MM.1S (cell line): ENCODE data around the gene APPL2.

ENCODE experiments used
- DNase-seq: peaks from one replicate; pipeline ENCODE4 v3.0.0-alpha.2; 2015
- H2AFZ ChIP-seq: fragments of 300-600 bp; sonication (generic); 2 replicates; pipeline ENCODE4 v1.6.0; 2016; ENCODE audit warnings: antibody characterized with exemption, low read length
- H3F3A ChIP-seq: fragments of 300-600 bp; sonication (generic); 2 replicates; pipeline ENCODE4 v1.6.1; 2016; ENCODE audit warnings: mild to moderate bottlenecking, antibody characterized with exemption, low read length, moderate library complexity, mixed read lengths; ENCODE audit not compliant: insufficient read depth
- H3K27ac ChIP-seq: fragments of 300-600 bp; sonication (generic); 2 replicates; pipeline ENCODE4 v1.5.1; 2016; ENCODE audit warnings: mild to moderate bottlenecking, low read length
- H3K27me3 ChIP-seq: fragments of 300-600 bp; sonication (generic); replicated peaks from 2 replicates; pipeline ENCODE4 v1.6.0; 2016; ENCODE audit warnings: low read length; ENCODE audit not compliant: insufficient read depth
- H3K36me3 ChIP-seq: fragments of 300-600 bp; sonication (generic); replicated peaks from 2 replicates; pipeline ENCODE4 v1.6.1; 2016; ENCODE audit warnings: mild to moderate bottlenecking, low read length, mixed read lengths; ENCODE audit not compliant: insufficient read depth
- H3K4me1 ChIP-seq: fragments of 300-600 bp; sonication (generic); 2 replicates; pipeline ENCODE4 v1.6.1; 2016; ENCODE audit warnings: low read length, mixed read lengths
- H3K4me2 ChIP-seq: fragments of 300-600 bp; sonication (generic); 2 replicates; pipeline ENCODE4 v1.6.0; 2016; ENCODE audit warnings: low read depth, low read length
- H3K4me3 ChIP-seq: fragments of 300-600 bp; sonication (generic); 2 replicates; pipeline ENCODE4 v1.5.1; 2016; ENCODE audit warnings: low read length, mixed read lengths
- H3K79me2 ChIP-seq: fragments of 300-600 bp; sonication (generic); 2 replicates; pipeline ENCODE4 v1.6.1; 2016; ENCODE audit warnings: mixed run types, low read length, mixed read lengths
- H3K9ac ChIP-seq: fragments of 300-600 bp; sonication (generic); 2 replicates; pipeline ENCODE4 v1.6.1; 2016; ENCODE audit warnings: low read length, mixed read lengths
- H3K9me2 ChIP-seq: fragments of 300-600 bp; sonication (generic); replicated peaks from 2 replicates; pipeline ENCODE4 v1.6.1; 2016; ENCODE audit warnings: mild to moderate bottlenecking, low read length, mixed read lengths; ENCODE audit not compliant: insufficient read depth
- H3K9me3 ChIP-seq: fragments of 300-600 bp; sonication (generic); replicated peaks from 2 replicates; pipeline ENCODE4 v1.6.1; 2016; ENCODE audit warnings: mild to moderate bottlenecking, low read length, mixed read lengths; ENCODE audit not compliant: insufficient read depth
- H4K20me1 ChIP-seq: fragments of 300-600 bp; sonication (generic); 2 replicates; pipeline ENCODE4 v1.6.1; 2016; ENCODE audit warnings: mild to moderate bottlenecking, low read length, moderate library complexity, mixed read lengths; ENCODE audit not compliant: insufficient read depth
- EZH2 ChIP-seq: fragments of 300-600 bp; sonication (generic); optimal IDR thresholded peaks from 2 replicates; pipeline ENCODE3; 2017; ENCODE audit warnings: low read depth, mild to moderate bottlenecking, antibody characterized with exemption, low read length, mixed read lengths
- EZH2phosphoT487 ChIP-seq: fragments of 300-600 bp; sonication (generic); IDR thresholded peaks from 2 replicates; pipeline ENCODE4 v1.6.1; 2018; ENCODE audit warnings: antibody characterized with exemption, low read length
- TF ChIP-seq, protein P1 (sequence below): fragments of 300-600 bp; sonication (generic); IDR thresholded peaks from 2 replicates; pipeline ENCODE4 v1.5.1; 2016; ENCODE audit warnings: antibody characterized with exemption, low read length, mixed read lengths

The APPL2 gene

DNA sequence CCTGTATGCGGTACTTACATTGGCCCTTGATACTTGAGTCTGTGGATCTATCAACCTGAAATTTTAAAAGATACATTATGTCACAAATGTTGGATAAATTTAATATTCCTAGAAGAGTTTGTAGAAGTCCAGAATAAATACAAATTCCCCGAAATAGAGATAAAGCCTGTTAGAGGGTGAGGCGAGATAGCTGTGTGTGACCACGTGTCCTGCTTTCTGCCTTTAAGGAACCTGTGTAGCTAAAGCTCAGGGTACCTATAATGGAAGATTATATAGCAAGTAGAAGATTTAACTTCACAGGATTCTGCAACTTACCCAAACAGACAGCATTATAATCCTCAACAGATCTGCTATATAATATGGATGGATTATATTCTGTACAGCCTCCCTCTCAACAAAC, 58.8 kb downstream of the APPL2 start:
- no peak overlapping the region for H3K9ac ChIP-seq
- H3K9me2 ChIP-seq, result no peaks in the 10 kb centered on the region
- no peaks in the 10 kb centered on the region for H3K27me3 ChIP-seq
- no peak overlapping the region for H3K27ac ChIP-seq
- no peaks in the 10 kb centered on the region for H3K9me3 ChIP-seq
- no peak for DNase-seq
- H3K4me2 ChIP-seq, result no peak overlapping the region
- no peaks in the 10 kb centered on the region for H3F3A ChIP-seq
- H3K4me1 ChIP-seq, result 0 out of 2 replicates have a peak, but pooled peaks cover under 1% of the 10 kb centered on the region
- no peak overlapping the region for H3K4me3 ChIP-seq
- no peaks in the 10 kb centered on the region for H4K20me1 ChIP-seq
- H3K36me3 ChIP-seq, result no peaks in the 10 kb centered on the region
- no peak overlapping the region for H2AFZ ChIP-seq
- TF ChIP-seq, protein P1, sequence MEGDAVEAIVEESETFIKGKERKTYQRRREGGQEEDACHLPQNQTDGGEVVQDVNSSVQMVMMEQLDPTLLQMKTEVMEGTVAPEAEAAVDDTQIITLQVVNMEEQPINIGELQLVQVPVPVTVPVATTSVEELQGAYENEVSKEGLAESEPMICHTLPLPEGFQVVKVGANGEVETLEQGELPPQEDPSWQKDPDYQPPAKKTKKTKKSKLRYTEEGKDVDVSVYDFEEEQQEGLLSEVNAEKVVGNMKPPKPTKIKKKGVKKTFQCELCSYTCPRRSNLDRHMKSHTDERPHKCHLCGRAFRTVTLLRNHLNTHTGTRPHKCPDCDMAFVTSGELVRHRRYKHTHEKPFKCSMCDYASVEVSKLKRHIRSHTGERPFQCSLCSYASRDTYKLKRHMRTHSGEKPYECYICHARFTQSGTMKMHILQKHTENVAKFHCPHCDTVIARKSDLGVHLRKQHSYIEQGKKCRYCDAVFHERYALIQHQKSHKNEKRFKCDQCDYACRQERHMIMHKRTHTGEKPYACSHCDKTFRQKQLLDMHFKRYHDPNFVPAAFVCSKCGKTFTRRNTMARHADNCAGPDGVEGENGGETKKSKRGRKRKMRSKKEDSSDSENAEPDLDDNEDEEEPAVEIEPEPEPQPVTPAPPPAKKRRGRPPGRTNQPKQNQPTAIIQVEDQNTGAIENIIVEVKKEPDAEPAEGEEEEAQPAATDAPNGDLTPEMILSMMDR, result no peak
- TF ChIP-seq EZH2phosphoT487 (no peak), EZH2 (no peak)
- H3K79me2 ChIP-seq, result no peaks in the 10 kb centered on the region

DNA sequence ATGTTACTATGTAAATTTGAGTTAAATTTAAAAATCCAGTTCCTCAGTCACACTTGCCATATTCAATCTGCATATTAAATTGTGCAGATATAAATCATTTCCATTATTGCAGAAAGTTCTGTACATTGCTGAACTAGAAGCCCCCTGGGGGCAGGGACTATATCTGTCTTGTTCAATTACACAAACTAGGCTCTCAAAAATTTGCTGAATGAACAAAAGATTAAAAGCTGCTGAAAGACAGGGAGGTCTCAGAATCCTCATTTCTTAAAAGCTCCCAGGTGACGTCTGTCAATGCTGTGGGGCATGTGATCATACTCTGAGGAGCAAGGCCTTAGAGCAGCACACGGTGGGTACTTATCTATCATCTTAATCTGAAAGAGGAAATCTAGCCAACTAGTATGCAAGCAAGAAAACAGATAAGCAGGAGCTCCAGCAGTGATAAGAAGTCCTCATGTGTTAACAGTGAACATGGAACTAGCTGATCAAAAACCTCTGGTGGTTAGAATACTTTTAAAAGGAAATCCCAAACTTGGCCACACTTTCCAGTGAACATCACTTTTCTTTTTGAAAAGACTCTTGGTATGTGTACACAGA, 60.5 kb downstream of the APPL2 start:
- no peaks in the 10 kb centered on the region for H3K79me2 ChIP-seq
- H3K4me2 ChIP-seq, result no peak overlapping the region
- no peak for DNase-seq
- no peaks in the 10 kb centered on the region for H3K9me2 ChIP-seq
- no peaks in the 10 kb centered on the region for H3K9me3 ChIP-seq
- TF ChIP-seq, protein P1, result no peak
- TF ChIP-seq EZH2, result no peak
- TF ChIP-seq EZH2phosphoT487, result no peak
- no peak overlapping the region for H3K9ac ChIP-seq
- no peak overlapping the region for H2AFZ ChIP-seq
- 0 out of 2 replicates have a peak, but pooled peaks cover 5% of the 10 kb centered on the region for H3K4me1 ChIP-seq
- no peaks in the 10 kb centered on the region for H3F3A ChIP-seq
- H3K27ac ChIP-seq, result no peak overlapping the region
- no peaks in the 10 kb centered on the region for H3K27me3 ChIP-seq
- H3K36me3 ChIP-seq, result no peaks in the 10 kb centered on the region
- H3K4me3 ChIP-seq, result no peak overlapping the region
- H4K20me1 ChIP-seq, result no peaks in the 10 kb centered on the region

DNA sequence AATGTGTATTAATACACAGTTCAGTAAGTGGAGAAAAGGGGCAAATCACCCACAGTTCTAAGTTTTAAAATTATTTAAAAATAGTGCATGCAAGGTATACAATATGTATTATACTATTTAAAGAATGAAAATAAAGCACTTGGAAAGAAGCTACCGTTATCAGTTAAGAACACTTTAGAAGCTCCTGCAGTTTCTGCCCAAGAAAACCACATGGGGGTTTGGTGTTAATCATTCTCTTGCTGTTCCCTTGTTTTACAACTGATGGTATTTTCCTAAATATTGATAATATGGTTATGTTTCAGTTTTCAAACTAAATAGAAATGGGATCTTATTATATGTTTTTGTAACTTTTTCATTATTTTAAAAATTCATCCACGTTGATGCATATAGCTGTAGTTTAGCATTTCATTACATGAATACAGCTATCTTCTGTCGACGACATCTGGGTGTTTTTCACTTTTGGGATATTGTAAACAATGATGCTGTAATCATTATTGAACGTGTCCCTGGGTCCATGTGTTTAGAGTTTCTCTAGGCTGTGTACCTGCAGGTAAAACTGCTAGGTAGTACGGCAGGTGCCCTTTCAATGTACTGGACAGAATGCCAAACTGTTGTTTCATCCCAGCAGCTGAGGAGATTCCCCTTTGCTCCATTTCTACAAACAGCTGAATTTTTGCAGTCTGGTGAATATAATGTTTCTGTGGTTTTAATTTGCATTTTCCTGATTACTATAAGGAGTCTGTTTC, 64.1 kb downstream of the APPL2 start:
- Histone ChIP-seq H3K36me3 (no peaks in the 10 kb centered on the region), H3K4me1 (0 out of 2 replicates have a peak, but pooled peaks cover 5% of the 10 kb centered on the region), H3K27me3 (no peaks in the 10 kb centered on the region), H3K4me2 (no peak overlapping the region), H3K27ac (no peak overlapping the region), H3K9me2 (no peaks in the 10 kb centered on the region), H4K20me1 (no peaks in the 10 kb centered on the region), H3F3A (no peaks in the 10 kb centered on the region), H3K79me2 (no peaks in the 10 kb centered on the region), H3K4me3 (no peak overlapping the region), H2AFZ (no peak overlapping the region), H3K9me3 (no peaks in the 10 kb centered on the region), H3K9ac (no peak overlapping the region)
- TF ChIP-seq EZH2 (no peak), EZH2phosphoT487 (no peak)
- TF ChIP-seq, protein P1, result no peak
- DNase-seq, result no peak
